SK-N-MC (cell line): ENCODE data around the gene ARID3C.

Experiments used
- EZH2 ChIP-seq: fragments of 200-600 bp; sonication (generic); IDR thresholded peaks from one replicate; pipeline ENCODE4 v1.6.1; 2017; ENCODE audit warnings: antibody characterized with exemption
- FOXP2 ChIP-seq: optimal IDR thresholded peaks from 2 replicates; pipeline ENCODE3; 2011; ENCODE audit warnings: mild to moderate bottlenecking, moderate library complexity; ENCODE audit not compliant: insufficient read depth; ENCODE audit errors: extremely low read length, control extremely low read depth
- POLR2AphosphoS5 ChIP-seq: IDR thresholded peaks from 2 replicates; pipeline ENCODE4 v1.6.1; 2012; ENCODE audit warnings: mild to moderate bottlenecking, low read depth, low read length, borderline replicate concordance

- TF ChIP-seq POLR2AphosphoS5 (no peak), EZH2 (no peak), FOXP2 (no peak)
These were observed 47.5 kb downstream of the ARID3C start for GRCh38 chr9:34581318-34581717.
